ENCODE data around the gene APLN. TPM values are rescaled to one million over a fixed set of nuclear protein-coding genes. Genes with fewer than 3 reads are reported as not detected.

APLN gene
- total RNA-seq, 3 donors from 2014 or later (not counting 1 experiment from before 2014, with no cell fraction given), result 0.07 TPM; not detected in 2

DNA sequence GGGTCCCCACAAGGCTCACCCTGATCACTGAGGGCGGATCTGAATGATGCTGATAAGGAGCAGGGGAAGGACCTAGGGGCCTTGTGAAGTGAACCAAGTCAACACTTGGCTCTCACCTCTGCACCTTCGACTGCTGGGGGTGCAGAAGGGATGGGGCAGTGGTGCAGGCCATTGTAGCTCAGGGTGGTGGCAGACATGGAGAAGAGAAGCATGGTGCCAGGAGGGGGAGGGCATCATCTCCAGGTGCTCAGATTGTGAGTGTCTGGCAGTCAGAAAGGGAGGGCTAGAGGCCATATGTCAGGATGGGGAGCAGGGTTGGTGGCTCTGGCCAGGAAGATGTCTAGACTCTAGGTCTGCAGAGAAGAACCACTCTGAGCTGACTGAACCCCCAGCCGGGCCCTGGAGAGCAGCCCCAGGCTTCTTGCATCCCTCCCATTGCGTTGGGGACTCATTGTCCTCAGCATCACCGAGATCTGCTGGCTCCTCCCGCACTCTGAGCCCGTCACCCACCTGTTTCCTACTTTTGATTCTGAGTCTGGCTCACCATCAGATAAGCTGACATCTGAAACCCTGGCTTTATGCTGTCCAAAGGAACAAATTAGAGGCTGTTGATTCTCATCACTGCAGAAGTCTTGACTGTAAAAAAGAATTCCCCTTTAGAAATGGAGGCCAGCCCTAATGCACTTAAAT lies 3.8 kb downstream of the APLN start:
- intact Hi-C loops (cut with micrococcal nuclease), result no loop called here

DNA sequence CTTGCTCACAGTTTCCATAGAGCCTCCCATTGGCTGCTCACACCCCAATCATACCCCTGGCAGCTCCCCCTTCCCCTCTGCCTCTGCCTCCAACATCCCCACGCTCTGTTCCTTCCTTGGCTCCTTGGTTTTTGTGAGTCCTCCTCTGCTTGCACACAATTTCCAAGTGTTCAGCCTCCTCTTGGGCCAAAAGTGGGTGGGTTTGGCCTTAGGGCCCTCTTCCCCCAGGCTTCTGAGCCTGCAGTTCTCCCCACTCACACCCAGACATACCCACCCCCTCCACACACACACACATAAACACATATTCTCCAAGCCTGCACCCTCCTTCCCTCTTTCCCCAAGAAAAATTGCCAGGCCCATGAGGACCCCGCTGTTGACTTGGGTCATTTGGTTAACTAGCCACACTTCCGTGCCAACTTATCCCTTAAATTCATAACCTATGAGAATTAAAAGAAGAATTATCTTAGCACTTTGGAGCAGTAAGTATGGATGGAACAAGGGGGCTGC lies 4.5 kb downstream of the APLN start:
- H3K36me3 ChIP-seq (ENCODE audit: control insufficient read depth, insufficient read depth, low read length), result no peaks in the 10 kb centered on the region
- H3K4me3 ChIP-seq (ENCODE audit: low read length), result no peak overlapping the region
- H3K4me3 Mint-ChIP-seq, result no peak overlapping the region
- peaks cover 0 to under 1% of the 10 kb centered on the region in 2 donors for H3K4me1 Mint-ChIP-seq
- H3K36me3 Mint-ChIP-seq, result no peaks in the 10 kb centered on the region
- no peak for TF ChIP-seq CTCF (IDR thresholded peaks at IDR 0.05)
- no peak for DNase-seq
- peaks cover 15% of the 10 kb centered on the region for H3K27me3 ChIP-seq (ENCODE audit: control insufficient read depth, insufficient read depth, low read length)
- intact Hi-C loops (cut with micrococcal nuclease), result no loop called here
- 97% methylated on average over 2 of the region's 3 CpGs for WGBS (ENCODE audit: insufficient coverage)
- no peaks in the 10 kb centered on the region for H3K9me3 Mint-ChIP-seq
- H3K27me3 Mint-ChIP-seq (ENCODE audit: low read depth in 2 of 2), result peaks cover 15 to 35% of the 10 kb centered on the region in 2 donors
- H3K4me1 ChIP-seq (ENCODE audit: control insufficient read depth, insufficient read depth, low read length), result peaks cover 14% of the 10 kb centered on the region
- no peaks in the 10 kb centered on the region for H3K9me3 ChIP-seq (ENCODE audit: control insufficient read depth, insufficient read depth, low read length)
- H3K27ac ChIP-seq (ENCODE audit: low read length), result no peak overlapping the region
- no peak for ATAC-seq
- no peak overlapping the region for H3K27ac Mint-ChIP-seq

More for the DNA sequence above, 3.8 kb downstream of the APLN start:
- ATAC-seq (no peak), DNase-seq (no peak)
- peaks cover 17% of the 10 kb centered on the region for H3K27me3 ChIP-seq (ENCODE audit: control insufficient read depth, insufficient read depth, low read length)
- Mint-ChIP-seq H3K27ac (no peak overlapping the region), H3K4me1 (peaks cover 6 to 7% of the 10 kb centered on the region in 2 donors), H3K4me3 (no peak overlapping the region), H3K27me3 (ENCODE audit: low read depth in 2 of 2) (peaks cover 17 to 42% of the 10 kb centered on the region in 2 donors), H3K9me3 (no peaks in the 10 kb centered on the region), H3K36me3 (no peaks in the 10 kb centered on the region)
- H3K9me3 ChIP-seq (ENCODE audit: control insufficient read depth, insufficient read depth, low read length), result no peaks in the 10 kb centered on the region
- no peak overlapping the region for H3K27ac ChIP-seq (ENCODE audit: low read length)
- H3K36me3 ChIP-seq (ENCODE audit: control insufficient read depth, insufficient read depth, low read length), result no peaks in the 10 kb centered on the region
- H3K4me3 ChIP-seq (ENCODE audit: low read length), result no peak overlapping the region
- TF ChIP-seq CTCF (IDR thresholded peaks at IDR 0.05), result no peak
- WGBS (ENCODE audit: insufficient coverage), result 65% methylated on average over 7 of the region's 7 CpGs
- peaks cover 15% of the 10 kb centered on the region for H3K4me1 ChIP-seq (ENCODE audit: control insufficient read depth, insufficient read depth, low read length)

GRCh38 chrX:129649268-129650182 lies 5.2 kb downstream of the APLN start:
- no peak for TF ChIP-seq CTCF (IDR thresholded peaks at IDR 0.05)
- Histone ChIP-seq H3K4me3 (ENCODE audit: low read length) (no peak overlapping the region), H3K4me1 (ENCODE audit: control insufficient read depth, insufficient read depth, low read length) (peaks cover 9% of the 10 kb centered on the region), H3K36me3 (ENCODE audit: control insufficient read depth, insufficient read depth, low read length) (no peaks in the 10 kb centered on the region), H3K27me3 (ENCODE audit: control insufficient read depth, insufficient read depth, low read length) (peaks cover 11% of the 10 kb centered on the region), H3K27ac (ENCODE audit: low read length) (no peak overlapping the region), H3K9me3 (ENCODE audit: control insufficient read depth, insufficient read depth, low read length) (no peaks in the 10 kb centered on the region)
- WGBS (ENCODE audit: insufficient coverage), result 91% methylated on average over 7 of the region's 9 CpGs
- H3K4me3 Mint-ChIP-seq, result no peak overlapping the region
- H3K27ac Mint-ChIP-seq, result no peak overlapping the region
- DNase-seq (no peak), ATAC-seq (no peak)
- H3K9me3 Mint-ChIP-seq, result no peaks in the 10 kb centered on the region
- no peaks in the 10 kb centered on the region for H3K4me1 Mint-ChIP-seq
- intact Hi-C loops (cut with micrococcal nuclease), result no loop called here
- peaks cover 15 to 35% of the 10 kb centered on the region in 2 donors for H3K27me3 Mint-ChIP-seq (ENCODE audit: low read depth in 2 of 2)
- H3K36me3 Mint-ChIP-seq, result no peaks in the 10 kb centered on the region

All from natural killer cell (primary cell).